AG04450 (cell line): ENCODE measurements around the gene COPG2. TPM values are rescaled to one million over a fixed set of nuclear protein-coding genes. Genes with fewer than 3 reads are reported as not detected.
"Not testable (repeated sequence)": the region's sequence is repeated elsewhere in the genome, so short reads cannot be mapped to it uniquely, and the experiment has no call there.

Experiments used
- CTCF ChIA-PET: fragments of 300-600, 350-600 bp; formaldehyde crosslinking; extraction: SDS; loops from one replicate; lab custom pipeline; 2022; ENCODE audit warnings: antibody characterized with exemption, inconsistent platforms; lab: Charles Lee
- POLR2A ChIA-PET: fragments of 350-600 bp; formaldehyde crosslinking; extraction: SDS; loops from one replicate; lab custom pipeline; 2021; ENCODE audit warnings: antibody characterized with exemption, inconsistent platforms; lab: Yijun Ruan, JAX
- DNase-seq: peaks from one replicate; pipeline ENCODE4 v3.0.0-alpha.2; 2011; ENCODE audit warnings: low read depth, low spot score
- H3K27ac ChIP-seq: one replicate; pipeline ENCODE4 v1.5.1; 2012; ENCODE audit warnings: low read depth, low read length, control low read depth
- H3K27me3 ChIP-seq: one replicate; pipeline ENCODE4 v1.6.0; 2012; ENCODE audit warnings: low read length; ENCODE audit not compliant: control insufficient read depth, insufficient read depth
- H3K4me3 ChIP-seq: 2 replicates; pipeline ENCODE4 v1.5.1; 2011; ENCODE audit warnings: mild to moderate bottlenecking, low read depth, low read length, control low read depth
- H3K9me3 ChIP-seq: 2 replicates; pipeline ENCODE4 v1.5.1; 2012; ENCODE audit warnings: low read length; ENCODE audit not compliant: control insufficient read depth, insufficient read depth
- CTCF ChIP-seq: IDR thresholded peaks from 2 replicates; pipeline ENCODE4 v1.5.1; 2011; ENCODE audit warnings: low read depth, low read length, control low read depth, inconsistent platforms
- polyA plus RNA-seq: library from polyadenylated mRNA; depleted of rRNA; stranded (reverse); fragments of >200 nt; gene quantifications from 2 replicates; pipeline ENCODE4 v1.2.3, GENCODE V29; 2011

Gene COPG2
- polyA plus RNA-seq, 1 experiment = 40.6 TPM

- no peaks in the 10 kb centered on the region for H3K27me3 ChIP-seq
- ChIA-PET CTCF (no interaction called here), POLR2A (interaction anchor here (0.6 kb wide), 1 partner anchor 265 kb away, joined by 4 read pairs; no protein-coding TSS in a partner anchor)
- DNase-seq = no peak
- no peak overlapping the region for H3K27ac ChIP-seq
- H3K9me3 ChIP-seq = no peaks in the 10 kb centered on the region
- H3K4me3 ChIP-seq = no peak overlapping the region
- TF ChIP-seq CTCF = no peak
These were observed 139.1 kb downstream of the COPG2 start for GRCh38 chr7:130529417-130529816.

GRCh38 chr7:130527752-130528355, 140.7 kb downstream of the COPG2 start:
- POLR2A ChIA-PET, CTCF ChIA-PET: not testable (repeated sequence)

GRCh38 chr7:130524628-130525027, 143.9 kb downstream of the COPG2 start:
- H3K27ac ChIP-seq = no peak overlapping the region
- no peak for DNase-seq
- no peak for TF ChIP-seq CTCF
- H3K9me3 ChIP-seq = no peaks in the 10 kb centered on the region
- no peak overlapping the region for H3K4me3 ChIP-seq
- no peaks in the 10 kb centered on the region for H3K27me3 ChIP-seq
- ChIA-PET POLR2A (no interaction called here), CTCF (no interaction called here)

More at GRCh38 chr7:130527752-130528355, 140.7 kb downstream of the COPG2 start:
- DNase-seq, H3K9me3 ChIP-seq, H3K27ac ChIP-seq, H3K27me3 ChIP-seq, H3K4me3 ChIP-seq: not testable (repeated sequence)

GRCh38 chr7:130523519-130524125, 144.9 kb downstream of the COPG2 start:
- POLR2A ChIA-PET, H3K27ac ChIP-seq, H3K27me3 ChIP-seq, H3K9me3 ChIP-seq, DNase-seq, H3K4me3 ChIP-seq, CTCF ChIA-PET: not testable (repeated sequence)

GRCh38 chr7:130521258-130521951, 147.1 kb downstream of the COPG2 start:
- Histone ChIP-seq H3K4me3 (no peak overlapping the region), H3K27me3 (no peaks in the 10 kb centered on the region), H3K27ac (no peak overlapping the region), H3K9me3 (no peaks in the 10 kb centered on the region)
- no peak for TF ChIP-seq CTCF
- ChIA-PET POLR2A (no interaction called here), CTCF (no interaction called here)
- DNase-seq = no peak
